ENCODE data around the gene ANKRD36C.
"Not testable (repeated sequence)": the region's sequence is repeated elsewhere in the genome, so short reads cannot be mapped to it uniquely, and the experiment has no call there.

GRCh38 chr2:95789385-95789784, 202.2 kb downstream of the ANKRD36C start:
- TF ChIP-seq, protein P1, sequence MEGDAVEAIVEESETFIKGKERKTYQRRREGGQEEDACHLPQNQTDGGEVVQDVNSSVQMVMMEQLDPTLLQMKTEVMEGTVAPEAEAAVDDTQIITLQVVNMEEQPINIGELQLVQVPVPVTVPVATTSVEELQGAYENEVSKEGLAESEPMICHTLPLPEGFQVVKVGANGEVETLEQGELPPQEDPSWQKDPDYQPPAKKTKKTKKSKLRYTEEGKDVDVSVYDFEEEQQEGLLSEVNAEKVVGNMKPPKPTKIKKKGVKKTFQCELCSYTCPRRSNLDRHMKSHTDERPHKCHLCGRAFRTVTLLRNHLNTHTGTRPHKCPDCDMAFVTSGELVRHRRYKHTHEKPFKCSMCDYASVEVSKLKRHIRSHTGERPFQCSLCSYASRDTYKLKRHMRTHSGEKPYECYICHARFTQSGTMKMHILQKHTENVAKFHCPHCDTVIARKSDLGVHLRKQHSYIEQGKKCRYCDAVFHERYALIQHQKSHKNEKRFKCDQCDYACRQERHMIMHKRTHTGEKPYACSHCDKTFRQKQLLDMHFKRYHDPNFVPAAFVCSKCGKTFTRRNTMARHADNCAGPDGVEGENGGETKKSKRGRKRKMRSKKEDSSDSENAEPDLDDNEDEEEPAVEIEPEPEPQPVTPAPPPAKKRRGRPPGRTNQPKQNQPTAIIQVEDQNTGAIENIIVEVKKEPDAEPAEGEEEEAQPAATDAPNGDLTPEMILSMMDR (optimal IDR thresholded peaks at IDR 0.05 in 1 of 3, IDR thresholded peaks at IDR 0.05 in 1 of 3, conservative IDR thresholded peaks at IDR 0.05 in 1 of 3; ENCODE audit: extremely low read depth in 1 of 3, insufficient read depth in 2 of 3, low read length in 3 of 3), result not testable (repeated sequence)
- TF ChIP-seq EZH2 (IDR thresholded peaks at IDR 0.05; ENCODE audit: low read length), result not testable (repeated sequence)

Data from keratinocyte (primary cell).